GM12878 (cell line): ENCODE results near the gene GPR148. TPM values are rescaled to one million over a fixed set of nuclear protein-coding genes. Genes with fewer than 3 reads are reported as not detected.

Experiments used
- ATAC-seq: fragments of 200-7000 bp; cut with Tn5 transposase; 3 replicates; pipeline ENCODE4 v1.9.1; 2020; ENCODE audit warnings: mild to moderate bottlenecking, moderate library complexity
- BruUV-seq: library from RNA; stranded (reverse); fragments of 400-500 nt; replicated peaks from 2 replicates; lab custom pipeline; 2021; lab: Mats Ljungman, UMichigan
- CTCF ChIA-PET: fragments of 300-600 bp; sonication (Branson Sonifier 250); formaldehyde crosslinking; extraction: SDS; loops from one replicate; lab custom pipeline; 2021; ENCODE audit warnings: inconsistent platforms; lab: Yijun Ruan, JAX
- POLR2A ChIA-PET: fragments of 350-600 bp; formaldehyde crosslinking; extraction: SDS; loops from one replicate; lab custom pipeline; 2021; ENCODE audit warnings: inconsistent platforms; lab: Charles Lee
- RAD21 ChIA-PET: fragments of 300-600 bp; sonication (Branson Sonifier 250); formaldehyde crosslinking; loops from one replicate; lab custom pipeline; 2023; ENCODE audit warnings: antibody characterized with exemption; ENCODE audit not compliant: unreplicated experiment; lab: Charles Lee
- SMC1A ChIA-PET: fragments of 300-600 bp; sonication (Branson Sonifier 250); formaldehyde crosslinking; loops from one replicate; lab custom pipeline; 2023; ENCODE audit not compliant: unreplicated experiment, uncharacterized antibody; lab: Charles Lee
- DNase-seq: peaks from one replicate; pipeline ENCODE4 v3.0.0-alpha.2; 2011; ENCODE audit warnings: low read depth, low spot score
- FAIRE-seq: peaks from 3 replicates; lab custom pipeline; 2011; peaks lifted over from hg19 to GRCh38; lab: Jason Lieb, UNC
- H2AFZ ChIP-seq: 2 replicates; pipeline ENCODE4 v1.6.0; 2011; ENCODE audit warnings: low read depth, low read length, control low read depth; ENCODE audit not compliant: control insufficient read depth
- H3K27ac ChIP-seq: 2 replicates; pipeline ENCODE4 v1.5.1; 2011; ENCODE audit warnings: control low read depth; ENCODE audit not compliant: control insufficient read depth, insufficient read depth
- H3K27me3 ChIP-seq, 2 experiments: replicated peaks in 1 of 2; 2 replicates each; pipeline versions ENCODE4 v1.6.0 to v1.6.1; 2011; ENCODE audit warnings: low read length in 1 of 2; ENCODE audit not compliant: control insufficient read depth in 2 of 2, insufficient read depth in 2 of 2
- H3K36me3 ChIP-seq, 2 experiments: 2 replicates each; pipeline ENCODE4 v1.5.1; 2011; ENCODE audit warnings: low read length in 1 of 2; ENCODE audit not compliant: control insufficient read depth in 2 of 2, insufficient read depth in 2 of 2
- H3K4me1 ChIP-seq: 2 replicates; pipeline ENCODE4 v1.6.1; 2011; ENCODE audit warnings: mild to moderate bottlenecking, low read length, moderate library complexity, mixed read lengths; ENCODE audit not compliant: control insufficient read depth, insufficient read depth
- H3K4me2 ChIP-seq: 2 replicates; pipeline ENCODE4 v1.6.0; 2011; ENCODE audit warnings: control low read depth; ENCODE audit not compliant: control insufficient read depth, insufficient read depth
- H3K4me3 ChIP-seq: fragments of 200-600 bp; sonication (generic); 2 replicates; pipeline ENCODE4 v1.5.1; 2016
- H3K79me2 ChIP-seq: 2 replicates; pipeline ENCODE4 v1.6.0; 2011; ENCODE audit warnings: low read length; ENCODE audit not compliant: control insufficient read depth, insufficient read depth
- H3K9ac ChIP-seq: 2 replicates; pipeline ENCODE4 v1.8.0; 2011; ENCODE audit warnings: low read length, control low read depth, mixed read lengths; ENCODE audit not compliant: control insufficient read depth, insufficient read depth
- H3K9me3 ChIP-seq: replicated peaks from 3 replicates; pipeline ENCODE4 v1.5.1; 2011; ENCODE audit warnings: mild to moderate bottlenecking, low read length; ENCODE audit not compliant: control insufficient read depth, insufficient read depth
- H4K20me1 ChIP-seq: 2 replicates; pipeline ENCODE4 v1.6.0; 2011; ENCODE audit not compliant: control insufficient read depth, insufficient read depth
- CBX3 ChIP-seq: fragments of 200-600 bp; sonication (generic); IDR thresholded peaks from 2 replicates; pipeline ENCODE4 v1.6.1; 2016; ENCODE audit warnings: low read depth, borderline replicate concordance
- CBX5 ChIP-seq: sonication (generic); IDR thresholded peaks from 2 replicates; pipeline ENCODE4 v1.6.1; 2016; ENCODE audit warnings: low read depth, moderate library complexity, mild to moderate bottlenecking, inconsistent platforms
- EED ChIP-seq: sonication (generic); IDR thresholded peaks from 2 replicates; pipeline ENCODE4 v1.6.1; 2016; ENCODE audit warnings: antibody characterized with exemption, low read depth
- EGR1 ChIP-seq, 2 experiments: IDR thresholded peaks; 1 replicate in 1 of 2; 2 replicates in 1 of 2; pipeline ENCODE4 v1.6.1; 2011 to 2012; ENCODE audit warnings: low read depth in 2 of 2, low read length in 2 of 2, borderline replicate concordance in 1 of 2, mild to moderate bottlenecking in 1 of 2, moderate library complexity in 1 of 2
- MYB ChIP-seq: fragments of 150-350 bp; IDR thresholded peaks from 2 replicates; pipeline ENCODE4 v1.6.1; 2014; ENCODE audit warnings: mild to moderate bottlenecking, low read depth, low read length, borderline replicate concordance
- NFXL1 ChIP-seq: fragments of 450-650 bp; IDR thresholded peaks from 2 replicates; pipeline ENCODE4 v1.6.1; 2017; ENCODE audit warnings: antibody characterized with exemption, mild to moderate bottlenecking, borderline replicate concordance
- NKRF ChIP-seq: fragments of 450-650 bp; conservative IDR thresholded peaks from 2 replicates; pipeline ENCODE4 v1.6.1; 2017; ENCODE audit warnings: mild to moderate bottlenecking, moderate library complexity
- SREBF2 ChIP-seq: IDR thresholded peaks from 2 replicates; pipeline ENCODE4 v1.6.1; 2012; ENCODE audit warnings: mild to moderate bottlenecking, low read length
- SRF ChIP-seq, 2 experiments: IDR thresholded peaks; 2 replicates each; pipeline ENCODE4 v1.6.1; 2011; ENCODE audit warnings: low read depth in 2 of 2, low read length in 2 of 2, mild to moderate bottlenecking in 1 of 2, moderate library complexity in 1 of 2
- SUZ12 ChIP-seq: fragments of 200-600 bp; sonication (generic); IDR thresholded peaks from one replicate; pipeline ENCODE4 v1.6.1; 2018; ENCODE audit warnings: antibody characterized with exemption, mild to moderate bottlenecking; ENCODE audit not compliant: unreplicated experiment
- YBX1 ChIP-seq: fragments of 450-650 bp; IDR thresholded peaks from 2 replicates; pipeline ENCODE4 v1.6.1; 2016; ENCODE audit warnings: antibody characterized with exemption
- ZBTB4 ChIP-seq: fragments of 450-650 bp; formaldehyde crosslinking; IDR thresholded peaks from 2 replicates; pipeline ENCODE4 v1.4.0; 2022; ENCODE audit warnings: mild to moderate bottlenecking, moderate library complexity
- ZNF207 ChIP-seq: fragments of 450-650 bp; IDR thresholded peaks from 2 replicates; pipeline ENCODE4 v1.6.1; 2014; ENCODE audit warnings: antibody characterized with exemption, mild to moderate bottlenecking, borderline replicate concordance
- ZNF384 ChIP-seq: IDR thresholded peaks from 2 replicates; pipeline ENCODE4 v1.6.1; 2012; ENCODE audit warnings: low read depth, mild to moderate bottlenecking, low read length, improper control_type of control experiment, borderline replicate concordance
- WGBS: methylation state at CpG from one replicate; pipeline ENCODE4 v1.1.6; 2016; ENCODE audit warnings: low lambda C conversion rate; ENCODE audit not compliant: insufficient replicate concordance, insufficient coverage; ENCODE audit errors: missing lambda C conversion rate; 5-methylcytosine and 5-hydroxymethylcytosine counted together
- in situ Hi-C: fragments of 300-500 bp; cut with MboI; formaldehyde crosslinking; loops from 9 replicates; pipeline ENCODE4 v1.14.3; 2018; ENCODE audit warnings: mixed read lengths
- intact Hi-C: fragments of 100-400 bp; cut with micrococcal nuclease; formaldehyde crosslinking; loops from one replicate; pipeline ENCODE4 v1.14.2; 2022; ENCODE audit not compliant: unreplicated experiment
- polyA plus RNA-seq, 11 experiments: library from polyadenylated mRNA; depleted of rRNA in 4 of 11; unstranded in 6 of 11; stranded (reverse) in 5 of 11; fragments of >200 nt; fragmentation: Nextera tagmentation in 4 of 11; fragmentation: Illumina TruSeq in 1 of 11; extraction: Ambion mirVana in 4 of 11; extraction: Trizol in 1 of 11; gene quantifications; 1 replicate in 1 of 11; 2 replicates in 10 of 11; pipeline versions ENCODE4 v1.2.1 to v1.2.3, GENCODE V29; 2011 to 2016; ENCODE audit warnings: inconsistent platforms in 2 of 11, missing spikeins in 2 of 11, low read depth in 1 of 11
- total RNA-seq, 4 experiments: library from RNA; depleted of rRNA in 3 of 4; stranded (reverse); fragments of >200 nt in 3 of 4; fragmentation: Illumina TruSeq in 1 of 4; extraction: Trizol in 1 of 4; gene quantifications; 2 replicates each; pipeline versions ENCODE4 v1.2.1 to v1.2.3, GENCODE V29; 2013 to 2021
- TF ChIP-seq, protein P1 (sequence below): fragments of 450-650 bp; formaldehyde crosslinking; IDR thresholded peaks from 2 replicates; pipeline ENCODE4 v1.5.0; 2022; ENCODE audit warnings: mild to moderate bottlenecking, missing genetic modification characterization
- TF ChIP-seq, protein P2 (sequence below): IDR thresholded peaks from 2 replicates; pipeline ENCODE4 v1.6.1; 2011; ENCODE audit warnings: borderline replicate concordance, low read depth, mild to moderate bottlenecking, moderate library complexity, mixed read lengths, low read length; ENCODE audit not compliant: insufficient read depth; ENCODE audit errors: extremely low read length

Gene GPR148
- total and polyA plus RNA-seq, 10 of the 15 experiments (the other 5 are each of a cell fraction or from before 2014, with no cell fraction given) = not detected

- intact Hi-C loops = no loop called here
- ATAC-seq = no peak
- POLR2A ChIA-PET = no interaction called here
Observed at GRCh38 chr2:130749641-130750040, 20.8 kb downstream of the GPR148 start.

More at GRCh38 chr2:130749641-130750040, 20.8 kb downstream of the GPR148 start:
- no peaks in the 10 kb centered on the region for H4K20me1 ChIP-seq
- no peaks in the 10 kb centered on the region for H3K9me3 ChIP-seq
- CTCF ChIA-PET = no interaction called here
- no peak for DNase-seq
- H3K4me3 ChIP-seq = no peak overlapping the region
- H3K9ac ChIP-seq = no peak overlapping the region
- SMC1A ChIA-PET = no interaction called here
- no peaks in the 10 kb centered on the region for H3K4me1 ChIP-seq
- RAD21 ChIA-PET = no interaction called here
- H3K27me3 ChIP-seq = no peaks in the 10 kb centered on the region; a peak in 1 of 4 replicates
- no peak overlapping the region for H2AFZ ChIP-seq
- in situ Hi-C loops = no loop called here
- H3K27ac ChIP-seq = no peak overlapping the region
- TF ChIP-seq MYB (no peak), SUZ12 (no peak), EED (no peak), SREBF2 (no peak), NFXL1 (no peak), ZNF384 (no peak), EGR1 (IDR thresholded peaks at IDR 0.05; ENCODE audit: borderline replicate concordance in 1 of 2, low read depth in 2 of 2, low read length in 2 of 2) (no peak), YBX1 (no peak), CBX3 (no peak), ZNF207 (no peak), NKRF (no peak), CBX5 (no peak), ZBTB4 (CRISPR knock-in tag) (no peak), SRF (IDR thresholded peaks at IDR 0.05; ENCODE audit: low read depth in 2 of 2, low read length in 2 of 2) (no peak)
- TF ChIP-seq, protein P1, sequence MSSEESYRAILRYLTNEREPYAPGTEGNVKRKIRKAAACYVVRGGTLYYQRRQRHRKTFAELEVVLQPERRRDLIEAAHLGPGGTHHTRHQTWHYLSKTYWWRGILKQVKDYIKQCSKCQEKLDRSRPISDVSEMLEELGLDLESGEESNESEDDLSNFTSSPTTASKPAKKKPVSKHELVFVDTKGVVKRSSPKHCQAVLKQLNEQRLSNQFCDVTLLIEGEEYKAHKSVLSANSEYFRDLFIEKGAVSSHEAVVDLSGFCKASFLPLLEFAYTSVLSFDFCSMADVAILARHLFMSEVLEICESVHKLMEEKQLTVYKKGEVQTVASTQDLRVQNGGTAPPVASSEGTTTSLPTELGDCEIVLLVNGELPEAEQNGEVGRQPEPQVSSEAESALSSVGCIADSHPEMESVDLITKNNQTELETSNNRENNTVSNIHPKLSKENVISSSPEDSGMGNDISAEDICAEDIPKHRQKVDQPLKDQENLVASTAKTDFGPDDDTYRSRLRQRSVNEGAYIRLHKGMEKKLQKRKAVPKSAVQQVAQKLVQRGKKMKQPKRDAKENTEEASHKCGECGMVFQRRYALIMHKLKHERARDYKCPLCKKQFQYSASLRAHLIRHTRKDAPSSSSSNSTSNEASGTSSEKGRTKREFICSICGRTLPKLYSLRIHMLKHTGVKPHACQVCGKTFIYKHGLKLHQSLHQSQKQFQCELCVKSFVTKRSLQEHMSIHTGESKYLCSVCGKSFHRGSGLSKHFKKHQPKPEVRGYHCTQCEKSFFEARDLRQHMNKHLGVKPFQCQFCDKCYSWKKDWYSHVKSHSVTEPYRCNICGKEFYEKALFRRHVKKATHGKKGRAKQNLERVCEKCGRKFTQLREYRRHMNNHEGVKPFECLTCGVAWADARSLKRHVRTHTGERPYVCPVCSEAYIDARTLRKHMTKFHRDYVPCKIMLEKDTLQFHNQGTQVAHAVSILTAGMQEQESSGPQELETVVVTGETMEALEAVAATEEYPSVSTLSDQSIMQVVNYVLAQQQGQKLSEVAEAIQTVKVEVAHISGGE (CRISPR knock-in tag) = no peak
- TF ChIP-seq, protein P2, sequence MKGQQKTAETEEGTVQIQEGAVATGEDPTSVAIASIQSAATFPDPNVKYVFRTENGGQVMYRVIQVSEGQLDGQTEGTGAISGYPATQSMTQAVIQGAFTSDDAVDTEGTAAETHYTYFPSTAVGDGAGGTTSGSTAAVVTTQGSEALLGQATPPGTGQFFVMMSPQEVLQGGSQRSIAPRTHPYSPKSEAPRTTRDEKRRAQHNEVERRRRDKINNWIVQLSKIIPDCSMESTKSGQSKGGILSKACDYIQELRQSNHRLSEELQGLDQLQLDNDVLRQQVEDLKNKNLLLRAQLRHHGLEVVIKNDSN = no peak
- TF ChIP-seq, all 136 proteins: peak for 0
- no peaks in the 10 kb centered on the region for H3K79me2 ChIP-seq
- H3K36me3 ChIP-seq = no peaks in the 10 kb centered on the region
- FAIRE-seq = no peak
- WGBS = 20% methylated on average over 6 of the region's 6 CpGs
- BruUV-seq = no TSS peak
- no peak overlapping the region for H3K4me2 ChIP-seq
